Breast epithelium (tissue), 4 donors: ENCODE data around the gene DSCAM. TPM values are rescaled to one million over a fixed set of nuclear protein-coding genes. Genes with fewer than 3 reads are reported as not detected.

ENCODE experiments used
- DNase-seq, 2 donors: peaks; one replicate each; pipeline ENCODE4 v3.0.0-alpha.2; 2019; ENCODE audit warnings: low spot score in 2 of 2
- H3K27ac ChIP-seq, 2 donors: fragments of 200-600 bp; sonication (generic) in 1 of 2; one replicate each; pipeline ENCODE4 v1.5.1; 2016 to 2019; ENCODE audit warnings: mild to moderate bottlenecking in 1 of 2
- H3K27me3 ChIP-seq, 2 donors: fragments of 200-600 bp; sonication (generic) in 1 of 2; one replicate each; pipeline versions ENCODE4 v1.5.1 to v1.6.0; 2017 to 2019; ENCODE audit warnings: control low read depth in 1 of 2, mild to moderate bottlenecking in 1 of 2
- H3K36me3 ChIP-seq: fragments of 200-600 bp; one replicate; pipeline ENCODE4 v1.5.1; 2019
- H3K4me1 ChIP-seq, 2 donors: fragments of 200-600 bp; sonication (generic); one replicate each; pipeline ENCODE4 v1.5.1; 2016 to 2019; ENCODE audit warnings: control low read depth in 1 of 2
- H3K4me3 ChIP-seq, 3 donors: fragments of 200-600 bp; sonication (generic); 1 replicate in 2 of 3; 2 replicates in 1 of 3; pipeline ENCODE4 v1.5.1; 2016 to 2019; ENCODE audit warnings: mild to moderate bottlenecking in 3 of 3, moderate library complexity in 2 of 3
- H3K9me3 ChIP-seq, 2 donors: fragments of 200-600 bp; sonication (generic) in 1 of 2; one replicate each; pipeline ENCODE4 v1.5.1; 2016 to 2019; ENCODE audit warnings: control low read depth in 1 of 2
- POLR2A ChIP-seq: fragments of 450-650 bp; IDR thresholded peaks from one replicate; pipeline ENCODE4 v1.6.1; 2016; ENCODE audit warnings: antibody characterized with exemption, mild to moderate bottlenecking, moderate library complexity
- POLR2AphosphoS5 ChIP-seq, 3 donors: sonication (generic); formaldehyde crosslinking; IDR thresholded peaks; one replicate each; pipeline ENCODE4 v1.6.1; 2017; ENCODE audit warnings: antibody characterized with exemption in 3 of 3
- intact Hi-C: fragments of 100-400 bp; cut with DNase I; formaldehyde crosslinking; loops from one replicate; pipeline ENCODE4 v1.15.1; 2023; ENCODE audit warnings: low total_unique reads
- total RNA-seq, 3 donors: library from RNA; depleted of rRNA; stranded (reverse); fragments of >200 nt; gene quantifications; one replicate each; pipeline ENCODE4 v1.1.0, GENCODE V29; 2016
- TF ChIP-seq, protein P1 (sequence below), 3 donors: fragments of 450-650 bp; IDR thresholded peaks; one replicate each; pipeline ENCODE4 v1.5.1; 2016 to 2017; ENCODE audit warnings: antibody characterized with exemption in 3 of 3, mild to moderate bottlenecking in 3 of 3, moderate library complexity in 3 of 3

DSCAM gene
- total RNA-seq, 3 donors from 2014 or later: 0.33 to 0.44 TPM; not detected in 1

- H3K27me3 ChIP-seq: no peaks in the 10 kb centered on the region
- TF ChIP-seq POLR2A: no peak
- TF ChIP-seq, protein P1, sequence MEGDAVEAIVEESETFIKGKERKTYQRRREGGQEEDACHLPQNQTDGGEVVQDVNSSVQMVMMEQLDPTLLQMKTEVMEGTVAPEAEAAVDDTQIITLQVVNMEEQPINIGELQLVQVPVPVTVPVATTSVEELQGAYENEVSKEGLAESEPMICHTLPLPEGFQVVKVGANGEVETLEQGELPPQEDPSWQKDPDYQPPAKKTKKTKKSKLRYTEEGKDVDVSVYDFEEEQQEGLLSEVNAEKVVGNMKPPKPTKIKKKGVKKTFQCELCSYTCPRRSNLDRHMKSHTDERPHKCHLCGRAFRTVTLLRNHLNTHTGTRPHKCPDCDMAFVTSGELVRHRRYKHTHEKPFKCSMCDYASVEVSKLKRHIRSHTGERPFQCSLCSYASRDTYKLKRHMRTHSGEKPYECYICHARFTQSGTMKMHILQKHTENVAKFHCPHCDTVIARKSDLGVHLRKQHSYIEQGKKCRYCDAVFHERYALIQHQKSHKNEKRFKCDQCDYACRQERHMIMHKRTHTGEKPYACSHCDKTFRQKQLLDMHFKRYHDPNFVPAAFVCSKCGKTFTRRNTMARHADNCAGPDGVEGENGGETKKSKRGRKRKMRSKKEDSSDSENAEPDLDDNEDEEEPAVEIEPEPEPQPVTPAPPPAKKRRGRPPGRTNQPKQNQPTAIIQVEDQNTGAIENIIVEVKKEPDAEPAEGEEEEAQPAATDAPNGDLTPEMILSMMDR (IDR thresholded peaks at IDR 0.05): no peak
- TF ChIP-seq POLR2AphosphoS5 (IDR thresholded peaks at IDR 0.05): no peak
- intact Hi-C loops: no loop called here
- H3K4me1 ChIP-seq: no peaks in the 10 kb centered on the region
- H3K4me3 ChIP-seq: no peak overlapping the region
- H3K27ac ChIP-seq: no peak overlapping the region
- no peak for DNase-seq
- H3K9me3 ChIP-seq: peaks cover 0 to 6% of the 10 kb centered on the region in 2 donors
- H3K36me3 ChIP-seq: no peaks in the 10 kb centered on the region
Observed at GRCh38 chr21:40416572-40416971, 430.4 kb downstream of the DSCAM start.

DNA sequence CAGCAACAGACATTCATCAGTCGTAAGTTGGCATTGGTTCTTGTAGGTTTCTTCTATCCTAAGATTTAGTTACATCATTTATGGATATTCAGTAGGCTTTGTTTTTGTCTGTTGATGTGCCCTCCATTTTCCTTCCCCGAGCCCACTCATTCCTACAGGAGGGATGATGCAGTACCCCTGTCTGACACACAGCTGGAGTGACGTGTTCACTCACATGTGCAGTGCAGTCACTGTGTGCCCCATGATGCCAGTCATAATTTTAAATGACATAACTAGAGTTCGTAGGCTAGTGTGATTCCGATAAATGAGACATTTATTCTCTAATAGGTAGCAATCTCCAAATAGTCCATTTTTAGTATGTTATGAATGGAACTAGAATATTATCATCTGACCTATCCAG is 438.4 kb downstream of the DSCAM start:
- Histone ChIP-seq H3K9me3 (no peaks in the 10 kb centered on the region), H3K36me3 (no peaks in the 10 kb centered on the region)
- intact Hi-C loops: no loop called here

GRCh38 chr21:40404396-40404800 is 442.6 kb downstream of the DSCAM start:
- Histone ChIP-seq H3K27me3 (no peaks in the 10 kb centered on the region), H3K9me3 (peaks cover 0 to 14% of the 10 kb centered on the region in 2 donors), H3K27ac (no peak overlapping the region), H3K4me1 (no peaks in the 10 kb centered on the region), H3K36me3 (no peaks in the 10 kb centered on the region), H3K4me3 (no peak overlapping the region)
- TF ChIP-seq POLR2AphosphoS5 (IDR thresholded peaks at IDR 0.05) (no peak), POLR2A (no peak)
- TF ChIP-seq, protein P1 (IDR thresholded peaks at IDR 0.05): no peak
- intact Hi-C loops: no loop called here
- DNase-seq: no peak

More for the DNA sequence above, 438.4 kb downstream of the DSCAM start:
- no peak overlapping the region for H3K27ac ChIP-seq
- no peaks in the 10 kb centered on the region for H3K27me3 ChIP-seq
- no peak for DNase-seq
- no peak overlapping the region for H3K4me3 ChIP-seq
- H3K4me1 ChIP-seq: no peaks in the 10 kb centered on the region
- no peak for TF ChIP-seq POLR2A
- TF ChIP-seq POLR2AphosphoS5 (IDR thresholded peaks at IDR 0.05): no peak
- TF ChIP-seq, protein P1 (IDR thresholded peaks at IDR 0.05): no peak

GRCh38 chr21:40402884-40403582 is 443.9 kb downstream of the DSCAM start:
- no peaks in the 10 kb centered on the region for H3K4me1 ChIP-seq
- peaks cover 0 to 14% of the 10 kb centered on the region in 2 donors for H3K9me3 ChIP-seq
- TF ChIP-seq, protein P1 (IDR thresholded peaks at IDR 0.05): no peak
- TF ChIP-seq POLR2A (no peak), POLR2AphosphoS5 (IDR thresholded peaks at IDR 0.05) (no peak)
- H3K27ac ChIP-seq: no peak overlapping the region
- DNase-seq: no peak
- no peak overlapping the region for H3K4me3 ChIP-seq
- no peaks in the 10 kb centered on the region for H3K36me3 ChIP-seq
- intact Hi-C loops: no loop called here
- H3K27me3 ChIP-seq: no peaks in the 10 kb centered on the region

GRCh38 chr21:40395732-40396131 is 451.2 kb downstream of the DSCAM start:
- H3K27ac ChIP-seq: no peak overlapping the region
- H3K27me3 ChIP-seq: no peaks in the 10 kb centered on the region
- no peak for DNase-seq
- peaks cover 0 to 4% of the 10 kb centered on the region in 2 donors for H3K9me3 ChIP-seq
- no peak overlapping the region for H3K4me3 ChIP-seq
- no peak for TF ChIP-seq POLR2AphosphoS5 (IDR thresholded peaks at IDR 0.05)
- TF ChIP-seq POLR2A: no peak
- TF ChIP-seq, protein P1 (IDR thresholded peaks at IDR 0.05): no peak
- H3K36me3 ChIP-seq: no peaks in the 10 kb centered on the region
- intact Hi-C loops: no loop called here
- no peaks in the 10 kb centered on the region for H3K4me1 ChIP-seq
